GM21447 (cell line): ENCODE data around the gene OR10G2.

Experiments used
- ATAC-seq: cut with Tn5 transposase; IDR thresholded peaks from one replicate; pipeline ENCODE4 v1.9.1; 2021; ENCODE audit not compliant: unreplicated experiment

Gene OR10G2

DNA sequence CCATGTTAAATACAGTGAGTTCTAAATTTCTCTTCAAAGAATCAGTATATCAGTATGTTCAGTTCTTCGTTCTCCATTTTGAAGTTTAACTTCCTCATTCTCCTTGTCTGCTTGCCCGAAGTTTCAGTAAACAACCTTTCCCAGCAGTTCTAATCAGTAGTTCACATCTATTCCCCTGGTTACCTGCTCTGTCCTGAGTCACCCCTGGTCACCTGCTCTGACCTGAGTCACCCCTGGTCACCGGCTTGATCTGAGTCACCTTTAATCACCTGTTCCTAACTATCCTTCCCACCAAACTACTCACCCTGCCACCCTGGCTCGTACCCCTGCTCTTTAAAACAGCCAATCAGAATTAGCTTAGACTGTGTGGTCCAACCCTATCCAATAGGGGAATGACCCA is 45.4 kb downstream of the OR10G2 start:
- ATAC-seq = no peak
